Measurements from ENCODE around the gene NDUFS7.

Gene NDUFS7

DNA sequence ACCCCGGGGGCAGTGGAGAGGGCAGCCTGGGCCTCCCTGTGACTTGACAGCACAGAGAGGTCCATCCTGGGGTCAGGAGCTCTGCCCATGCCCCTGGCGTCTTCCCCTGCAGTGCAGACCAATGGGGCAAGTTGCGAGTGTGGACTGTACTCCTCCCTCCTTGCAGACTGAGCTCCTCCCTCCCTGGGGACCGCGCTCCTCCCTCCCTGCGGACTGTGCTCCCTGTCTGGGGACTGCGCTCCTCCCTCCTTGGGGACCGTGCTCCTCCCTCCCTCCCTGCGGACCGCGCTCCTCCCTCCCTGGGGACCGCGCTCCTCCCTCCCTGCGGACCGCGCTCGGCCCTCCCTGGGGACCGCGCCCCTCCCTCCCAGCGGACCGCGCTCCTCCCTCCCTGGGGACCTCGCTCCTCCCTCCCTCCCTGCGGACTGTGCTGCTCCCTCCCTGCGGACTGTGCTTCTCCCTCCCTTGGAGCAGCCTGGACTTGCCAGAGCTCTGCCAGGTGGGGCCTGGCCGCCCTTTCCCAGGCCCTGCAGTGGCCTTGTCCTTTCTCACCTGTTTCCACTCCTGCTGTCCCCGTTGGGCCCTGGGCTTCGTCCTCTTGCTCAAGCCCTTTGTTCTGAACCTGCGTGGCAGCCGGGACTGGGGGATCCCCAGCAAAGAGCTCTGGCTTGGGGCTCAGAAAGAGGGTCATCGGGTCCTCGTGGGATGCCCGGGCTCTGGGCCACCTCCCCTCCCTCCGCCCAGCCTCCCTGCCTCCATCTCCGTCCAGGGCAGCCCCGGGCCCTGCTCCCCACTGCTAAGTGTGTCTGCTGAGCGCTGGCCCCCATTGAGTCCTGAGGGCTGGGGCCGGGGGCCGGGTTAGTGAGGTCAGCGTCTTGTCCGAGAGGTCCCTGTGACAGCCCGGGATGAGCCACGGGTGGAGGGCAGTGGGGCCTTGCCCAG is 10.8 kb downstream of the NDUFS7 start:
- H4K91ac ChIP-seq (ENCODE audit: low read depth, low read length), result no peak overlapping the region
- no CpG with 5 or more reads among the region's 43 CpGs for WGBS (ENCODE audit: extremely low coverage, insufficient coverage, insufficient read length)
- H3K79me2 ChIP-seq (ENCODE audit: control insufficient read depth, insufficient read depth, low read length, poor library complexity), result no peaks in the 10 kb centered on the region
- no peak overlapping the region for H2AFZ ChIP-seq (ENCODE audit: insufficient read depth, low read length, poor library complexity)
- no peaks in the 10 kb centered on the region for H3K27me3 ChIP-seq (ENCODE audit: insufficient read depth, low read length)
- DNase-seq, result no peak
- H3K9me3 ChIP-seq (ENCODE audit: insufficient read depth, low read depth, low read length), result peaks cover 2% of the 10 kb centered on the region
- H3K18ac ChIP-seq (ENCODE audit: low read length), result no peak overlapping the region
- H2BK120ac ChIP-seq (ENCODE audit: insufficient read depth, low read length, poor library complexity), result no peak overlapping the region
- H3K36me3 ChIP-seq (ENCODE audit: control insufficient read depth in 1 of 2, insufficient read depth in 2 of 2, low read length in 2 of 2), result peaks cover 22 to 24% of the 10 kb centered on the region in 2 experiments
- H3K4me2 ChIP-seq (ENCODE audit: low read length), result no peak overlapping the region
- H3K4ac ChIP-seq (ENCODE audit: low read depth, low read length), result no peak overlapping the region
- no peak overlapping the region for H4K12ac ChIP-seq (ENCODE audit: low read depth, low read length)
- H3K4me1 ChIP-seq (ENCODE audit: control insufficient read depth in 1 of 2, insufficient read depth in 2 of 2, low read length in 2 of 2), result no peaks in the 10 kb centered on the region
- H3K4me3 ChIP-seq (ENCODE audit: low read depth, low read length), result no peak overlapping the region
- H2BK12ac ChIP-seq (ENCODE audit: low read length), result no peak overlapping the region
- H3K9ac ChIP-seq (ENCODE audit: low read length), result no peak overlapping the region
- H2AK5ac ChIP-seq (ENCODE audit: low read length), result no peak overlapping the region
- no peak overlapping the region for H3K27ac ChIP-seq (ENCODE audit: low read depth, low read length)
- no peak overlapping the region for H3K23ac ChIP-seq (ENCODE audit: low read length)
- no peaks in the 10 kb centered on the region for H3K79me1 ChIP-seq (ENCODE audit: low read length)
- H4K8ac ChIP-seq (ENCODE audit: low read depth, low read length), result no peak overlapping the region
- H2BK5ac ChIP-seq (ENCODE audit: low read depth, low read length, poor library complexity), result no peak overlapping the region
- H3K14ac ChIP-seq (ENCODE audit: low read length), result no peak overlapping the region

- H3K9ac ChIP-seq (ENCODE audit: low read length), result no peak overlapping the region
- no peak overlapping the region for H3K4me3 ChIP-seq (ENCODE audit: low read depth, low read length)
- H3K27me3 ChIP-seq (ENCODE audit: insufficient read depth, low read length), result no peaks in the 10 kb centered on the region
- peaks cover 0 to under 1% of the 10 kb centered on the region in 2 experiments for H3K4me1 ChIP-seq (ENCODE audit: control insufficient read depth in 1 of 2, insufficient read depth in 2 of 2, low read length in 2 of 2)
- H3K36me3 ChIP-seq (ENCODE audit: control insufficient read depth in 1 of 2, insufficient read depth in 2 of 2, low read length in 2 of 2), result peaks cover 21% of the 10 kb centered on the region in 2 experiments
- H2AK5ac ChIP-seq (ENCODE audit: low read length), result no peak overlapping the region
- H4K12ac ChIP-seq (ENCODE audit: low read depth, low read length), result no peak overlapping the region
- no peak overlapping the region for H3K4me2 ChIP-seq (ENCODE audit: low read length)
- no peak overlapping the region for H3K23ac ChIP-seq (ENCODE audit: low read length)
- no peak overlapping the region for H4K8ac ChIP-seq (ENCODE audit: low read depth, low read length)
- H2BK12ac ChIP-seq (ENCODE audit: low read length), result no peak overlapping the region
- H3K27ac ChIP-seq (ENCODE audit: low read depth, low read length), result no peak overlapping the region
- H3K4ac ChIP-seq (ENCODE audit: low read depth, low read length), result no peak overlapping the region
- WGBS (ENCODE audit: extremely low coverage, insufficient coverage, insufficient read length), result no CpG with 5 or more reads among the region's 52 CpGs
- H3K18ac ChIP-seq (ENCODE audit: low read length), result no peak overlapping the region
- no peak overlapping the region for H2AFZ ChIP-seq (ENCODE audit: insufficient read depth, low read length, poor library complexity)
- no peak overlapping the region for H2BK120ac ChIP-seq (ENCODE audit: insufficient read depth, low read length, poor library complexity)
- no peak overlapping the region for H2BK5ac ChIP-seq (ENCODE audit: low read depth, low read length, poor library complexity)
- no peaks in the 10 kb centered on the region for H3K79me2 ChIP-seq (ENCODE audit: control insufficient read depth, insufficient read depth, low read length, poor library complexity)
- H4K91ac ChIP-seq (ENCODE audit: low read depth, low read length), result no peak overlapping the region
- H3K79me1 ChIP-seq (ENCODE audit: low read length), result no peaks in the 10 kb centered on the region
- no peak for DNase-seq
- no peak overlapping the region for H3K14ac ChIP-seq (ENCODE audit: low read length)
- peaks cover 4% of the 10 kb centered on the region for H3K9me3 ChIP-seq (ENCODE audit: insufficient read depth, low read depth, low read length)
Measured at GRCh38 chr19:1395194-1396018, 11.7 kb downstream of the NDUFS7 start.

GRCh38 chr19:1396019-1396767 is 12.5 kb downstream of the NDUFS7 start:
- no peak overlapping the region for H3K4me3 ChIP-seq (ENCODE audit: low read depth, low read length)
- H3K9me3 ChIP-seq (ENCODE audit: insufficient read depth, low read depth, low read length), result peaks cover 1% of the 10 kb centered on the region
- no peak overlapping the region for H2AK5ac ChIP-seq (ENCODE audit: low read length)
- H3K27ac ChIP-seq (ENCODE audit: low read depth, low read length), result no peak overlapping the region
- H2BK12ac ChIP-seq (ENCODE audit: low read length), result no peak overlapping the region
- H3K18ac ChIP-seq (ENCODE audit: low read length), result no peak overlapping the region
- whole genome bisulfite sequencing (ENCODE audit: extremely low coverage, insufficient coverage, insufficient read length), result no CpG with 5 or more reads among the region's 25 CpGs
- H4K12ac ChIP-seq (ENCODE audit: low read depth, low read length), result no peak overlapping the region
- no peak overlapping the region for H3K4ac ChIP-seq (ENCODE audit: low read depth, low read length)
- H3K14ac ChIP-seq (ENCODE audit: low read length), result no peak overlapping the region
- peaks cover 16% of the 10 kb centered on the region in 2 experiments for H3K36me3 ChIP-seq (ENCODE audit: control insufficient read depth in 1 of 2, insufficient read depth in 2 of 2, low read length in 2 of 2)
- no peak for DNase-seq
- H4K8ac ChIP-seq (ENCODE audit: low read depth, low read length), result no peak overlapping the region
- H2BK120ac ChIP-seq (ENCODE audit: insufficient read depth, low read length, poor library complexity), result no peak overlapping the region
- H2BK5ac ChIP-seq (ENCODE audit: low read depth, low read length, poor library complexity), result no peak overlapping the region
- H3K23ac ChIP-seq (ENCODE audit: low read length), result no peak overlapping the region
- H3K27me3 ChIP-seq (ENCODE audit: insufficient read depth, low read length), result no peaks in the 10 kb centered on the region
- peaks cover 5% of the 10 kb centered on the region for H3K79me1 ChIP-seq (ENCODE audit: low read length)
- H3K9ac ChIP-seq (ENCODE audit: low read length), result no peak overlapping the region
- H3K4me1 ChIP-seq (ENCODE audit: control insufficient read depth in 1 of 2, insufficient read depth in 2 of 2, low read length in 2 of 2), result peaks cover 6% of the 10 kb centered on the region in 2 experiments
- H3K4me2 ChIP-seq (ENCODE audit: low read length), result no peak overlapping the region
- H2AFZ ChIP-seq (ENCODE audit: insufficient read depth, low read length, poor library complexity), result no peak overlapping the region
- H4K91ac ChIP-seq (ENCODE audit: low read depth, low read length), result no peak overlapping the region
- peaks cover 4% of the 10 kb centered on the region for H3K79me2 ChIP-seq (ENCODE audit: control insufficient read depth, insufficient read depth, low read length, poor library complexity)
